ENCODE data around the gene BBX. TPM values are rescaled to one million over a fixed set of nuclear protein-coding genes. Genes with fewer than 3 reads are reported as not detected.

The BBX gene
- total and polyA plus RNA-seq, 2 donors from 2014 or later, result 8.1 to 85.8 TPM

- no peaks in the 10 kb centered on the region for H3K27me3 ChIP-seq (ENCODE audit: control insufficient read depth, insufficient read depth, low read length)
- H3K4me3 ChIP-seq (ENCODE audit: low read length in 3 of 3), result no peak overlapping the region
- H3K9ac ChIP-seq (ENCODE audit: low read length in 3 of 3), result no peak overlapping the region
- H3K4me1 ChIP-seq (ENCODE audit: control insufficient read depth in 2 of 3, insufficient read depth in 2 of 3, low read depth in 1 of 3, low read length in 3 of 3), result peaks cover 0 to 5% (median 0%) of the 10 kb centered on the region in 3 donors
- H3K9me3 ChIP-seq (ENCODE audit: control insufficient read depth in 2 of 3, insufficient read depth in 1 of 3, low read length in 3 of 3), result no peaks in the 10 kb centered on the region
- no peak overlapping the region for H3K27ac ChIP-seq (ENCODE audit: low read depth in 2 of 2, low read length in 2 of 2)
- DNase-seq, result no peak
- intact Hi-C loops (cut with DNase I), result no loop called here
- FAIRE-seq, result no peak
- H3K36me3 ChIP-seq (ENCODE audit: control insufficient read depth in 2 of 3, insufficient read depth in 3 of 3, low read length in 3 of 3), result no peaks in the 10 kb centered on the region
- TF ChIP-seq CTCF (IDR thresholded peaks at IDR 0.05; ENCODE audit: borderline replicate concordance, extremely low read depth, insufficient read depth), result no peak
Observed at GRCh38 chr3:107684431-107684925, 161.7 kb downstream of the BBX start.

- H3K9me3 ChIP-seq (ENCODE audit: control insufficient read depth in 2 of 3, insufficient read depth in 1 of 3, low read length in 3 of 3), result no peaks in the 10 kb centered on the region
- H3K27me3 ChIP-seq (ENCODE audit: control insufficient read depth, insufficient read depth, low read length), result no peaks in the 10 kb centered on the region
- H3K27ac ChIP-seq (ENCODE audit: low read depth in 2 of 2, low read length in 2 of 2), result no peak overlapping the region
- DNase-seq, result no peak
- no peak overlapping the region for H3K9ac ChIP-seq (ENCODE audit: low read length in 3 of 3)
- no peaks in the 10 kb centered on the region for H3K36me3 ChIP-seq (ENCODE audit: control insufficient read depth in 2 of 3, insufficient read depth in 3 of 3, low read length in 3 of 3)
- H3K4me3 ChIP-seq (ENCODE audit: low read length in 3 of 3), result no peak overlapping the region
- no peak for TF ChIP-seq CTCF (IDR thresholded peaks at IDR 0.05; ENCODE audit: borderline replicate concordance, extremely low read depth, insufficient read depth)
- peaks cover 0 to 4% (median 0%) of the 10 kb centered on the region in 3 donors for H3K4me1 ChIP-seq (ENCODE audit: control insufficient read depth in 2 of 3, insufficient read depth in 2 of 3, low read depth in 1 of 3, low read length in 3 of 3)
- intact Hi-C loops (cut with DNase I), result no loop called here
- no peak for FAIRE-seq
Observed at GRCh38 chr3:107685383-107685782, 162.6 kb downstream of the BBX start.

GRCh38 chr3:107687056-107687581 lies 164.4 kb downstream of the BBX start:
- no peak for FAIRE-seq
- H3K36me3 ChIP-seq (ENCODE audit: control insufficient read depth in 2 of 3, insufficient read depth in 3 of 3, low read length in 3 of 3), result no peaks in the 10 kb centered on the region
- H3K27me3 ChIP-seq (ENCODE audit: control insufficient read depth, insufficient read depth, low read length), result no peaks in the 10 kb centered on the region
- H3K27ac ChIP-seq (ENCODE audit: low read depth in 2 of 2, low read length in 2 of 2), result no peak overlapping the region
- intact Hi-C loops (cut with DNase I), result no loop called here
- no peak overlapping the region for H3K4me3 ChIP-seq (ENCODE audit: low read length in 3 of 3)
- no peak overlapping the region for H3K9ac ChIP-seq (ENCODE audit: low read length in 3 of 3)
- no peak for DNase-seq
- peaks cover 0 to 5% (median 0%) of the 10 kb centered on the region in 3 donors for H3K4me1 ChIP-seq (ENCODE audit: control insufficient read depth in 2 of 3, insufficient read depth in 2 of 3, low read depth in 1 of 3, low read length in 3 of 3)
- TF ChIP-seq CTCF (IDR thresholded peaks at IDR 0.05; ENCODE audit: borderline replicate concordance, extremely low read depth, insufficient read depth), result no peak
- H3K9me3 ChIP-seq (ENCODE audit: control insufficient read depth in 2 of 3, insufficient read depth in 1 of 3, low read length in 3 of 3), result no peaks in the 10 kb centered on the region

GRCh38 chr3:107689355-107689754 lies 166.6 kb downstream of the BBX start:
- peaks cover 0 to 4% (median 0%) of the 10 kb centered on the region in 3 donors for H3K4me1 ChIP-seq (ENCODE audit: control insufficient read depth in 2 of 3, insufficient read depth in 2 of 3, low read depth in 1 of 3, low read length in 3 of 3)
- FAIRE-seq, result no peak
- no peak overlapping the region for H3K27ac ChIP-seq (ENCODE audit: low read depth in 2 of 2, low read length in 2 of 2)
- TF ChIP-seq CTCF (IDR thresholded peaks at IDR 0.05; ENCODE audit: borderline replicate concordance, extremely low read depth, insufficient read depth), result no peak
- no peak for DNase-seq
- no peak overlapping the region for H3K9ac ChIP-seq (ENCODE audit: low read length in 3 of 3)
- H3K9me3 ChIP-seq (ENCODE audit: control insufficient read depth in 2 of 3, insufficient read depth in 1 of 3, low read length in 3 of 3), result no peaks in the 10 kb centered on the region
- no peaks in the 10 kb centered on the region for H3K36me3 ChIP-seq (ENCODE audit: control insufficient read depth in 2 of 3, insufficient read depth in 3 of 3, low read length in 3 of 3)
- intact Hi-C loops (cut with DNase I), result no loop called here
- H3K4me3 ChIP-seq (ENCODE audit: low read length in 3 of 3), result no peak overlapping the region
- H3K27me3 ChIP-seq (ENCODE audit: control insufficient read depth, insufficient read depth, low read length), result no peaks in the 10 kb centered on the region

Data from kidney (tissue), 14 donors.